AG04450 (cell line): ENCODE results near the gene PRR14. TPM values are rescaled to one million over a fixed set of nuclear protein-coding genes. Genes with fewer than 3 reads are reported as not detected.

Experiments
- CTCF ChIA-PET: fragments of 300-600, 350-600 bp; formaldehyde crosslinking; extraction: SDS; loops from one replicate; lab custom pipeline; 2022; ENCODE audit warnings: antibody characterized with exemption, inconsistent platforms; lab: Charles Lee
- POLR2A ChIA-PET: fragments of 350-600 bp; formaldehyde crosslinking; extraction: SDS; loops from one replicate; lab custom pipeline; 2021; ENCODE audit warnings: antibody characterized with exemption, inconsistent platforms; lab: Yijun Ruan, JAX
- DNase-seq: peaks from one replicate; pipeline ENCODE4 v3.0.0-alpha.2; 2011; ENCODE audit warnings: low read depth, low spot score
- H3K27ac ChIP-seq: one replicate; pipeline ENCODE4 v1.5.1; 2012; ENCODE audit warnings: low read depth, low read length, control low read depth
- H3K27me3 ChIP-seq: one replicate; pipeline ENCODE4 v1.6.0; 2012; ENCODE audit warnings: low read length; ENCODE audit not compliant: control insufficient read depth, insufficient read depth
- H3K4me3 ChIP-seq: 2 replicates; pipeline ENCODE4 v1.5.1; 2011; ENCODE audit warnings: mild to moderate bottlenecking, low read depth, low read length, control low read depth
- H3K9me3 ChIP-seq: 2 replicates; pipeline ENCODE4 v1.5.1; 2012; ENCODE audit warnings: low read length; ENCODE audit not compliant: control insufficient read depth, insufficient read depth
- polyA plus RNA-seq: library from polyadenylated mRNA; depleted of rRNA; stranded (reverse); fragments of >200 nt; gene quantifications from 2 replicates; pipeline ENCODE4 v1.2.3, GENCODE V29; 2011
- TF ChIP-seq, protein P1 (sequence below): IDR thresholded peaks from 2 replicates; pipeline ENCODE4 v1.5.1; 2011; ENCODE audit warnings: low read depth, low read length, control low read depth, inconsistent platforms

The PRR14 gene
- polyA plus RNA-seq, 1 experiment: 4.9 TPM

DNA sequence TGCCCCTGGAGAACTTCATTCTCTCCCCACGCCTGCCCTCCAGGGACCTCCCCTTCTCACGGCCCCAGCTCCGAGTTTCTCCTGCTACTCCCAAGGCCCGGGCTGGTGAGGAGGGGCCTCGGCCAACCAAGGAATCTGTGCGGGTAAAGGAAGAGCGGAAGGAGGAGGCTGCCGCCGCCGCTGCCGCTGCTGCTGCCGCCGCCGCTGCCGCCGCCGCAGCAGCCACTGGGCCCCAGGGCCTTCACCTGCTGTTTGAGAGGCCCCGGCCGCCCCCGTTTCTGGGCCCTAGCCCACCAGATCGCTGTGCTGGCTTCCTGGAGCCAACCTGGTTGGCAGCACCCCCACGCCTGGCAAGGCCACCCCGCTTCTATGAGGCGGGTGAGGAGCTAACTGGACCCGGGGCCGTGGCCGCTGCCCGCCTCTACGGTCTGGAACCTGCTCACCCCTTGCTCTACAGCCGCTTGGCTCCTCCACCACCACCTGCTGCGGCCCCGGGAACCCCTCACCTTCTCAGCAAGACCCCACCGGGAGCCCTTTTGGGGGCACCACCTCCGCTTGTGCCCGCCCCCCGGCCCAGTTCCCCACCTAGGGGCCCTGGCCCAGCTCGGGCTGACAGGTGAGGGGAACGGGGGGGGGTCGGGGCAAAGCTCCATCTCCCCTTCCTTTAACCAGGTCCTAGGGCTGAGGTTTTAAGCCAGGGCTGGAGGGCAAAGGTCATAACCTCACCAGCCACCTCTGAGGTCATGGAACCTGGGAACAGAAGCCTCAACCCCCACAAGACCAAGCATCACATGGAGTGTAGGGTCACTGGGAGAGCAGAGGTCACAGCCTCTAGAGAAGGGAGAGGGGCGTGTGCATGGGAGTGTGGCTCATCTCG lies 18.5 kb downstream of the PRR14 start:
- POLR2A ChIA-PET: interaction anchor here (0.5 to 1.1 kb wide), 3 partner anchors 11 to 25 kb away, joined by 3 to 5 read pairs (median 5); partner anchors contain the start of gene FBRS
- no peaks in the 10 kb centered on the region for H3K9me3 ChIP-seq
- TF ChIP-seq, protein P1, sequence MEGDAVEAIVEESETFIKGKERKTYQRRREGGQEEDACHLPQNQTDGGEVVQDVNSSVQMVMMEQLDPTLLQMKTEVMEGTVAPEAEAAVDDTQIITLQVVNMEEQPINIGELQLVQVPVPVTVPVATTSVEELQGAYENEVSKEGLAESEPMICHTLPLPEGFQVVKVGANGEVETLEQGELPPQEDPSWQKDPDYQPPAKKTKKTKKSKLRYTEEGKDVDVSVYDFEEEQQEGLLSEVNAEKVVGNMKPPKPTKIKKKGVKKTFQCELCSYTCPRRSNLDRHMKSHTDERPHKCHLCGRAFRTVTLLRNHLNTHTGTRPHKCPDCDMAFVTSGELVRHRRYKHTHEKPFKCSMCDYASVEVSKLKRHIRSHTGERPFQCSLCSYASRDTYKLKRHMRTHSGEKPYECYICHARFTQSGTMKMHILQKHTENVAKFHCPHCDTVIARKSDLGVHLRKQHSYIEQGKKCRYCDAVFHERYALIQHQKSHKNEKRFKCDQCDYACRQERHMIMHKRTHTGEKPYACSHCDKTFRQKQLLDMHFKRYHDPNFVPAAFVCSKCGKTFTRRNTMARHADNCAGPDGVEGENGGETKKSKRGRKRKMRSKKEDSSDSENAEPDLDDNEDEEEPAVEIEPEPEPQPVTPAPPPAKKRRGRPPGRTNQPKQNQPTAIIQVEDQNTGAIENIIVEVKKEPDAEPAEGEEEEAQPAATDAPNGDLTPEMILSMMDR: no peak
- DNase-seq: no peak
- H3K4me3 ChIP-seq: no peak overlapping the region
- CTCF ChIA-PET: no interaction called here
- H3K27me3 ChIP-seq: no peaks in the 10 kb centered on the region
- H3K27ac ChIP-seq: no peak overlapping the region

DNA sequence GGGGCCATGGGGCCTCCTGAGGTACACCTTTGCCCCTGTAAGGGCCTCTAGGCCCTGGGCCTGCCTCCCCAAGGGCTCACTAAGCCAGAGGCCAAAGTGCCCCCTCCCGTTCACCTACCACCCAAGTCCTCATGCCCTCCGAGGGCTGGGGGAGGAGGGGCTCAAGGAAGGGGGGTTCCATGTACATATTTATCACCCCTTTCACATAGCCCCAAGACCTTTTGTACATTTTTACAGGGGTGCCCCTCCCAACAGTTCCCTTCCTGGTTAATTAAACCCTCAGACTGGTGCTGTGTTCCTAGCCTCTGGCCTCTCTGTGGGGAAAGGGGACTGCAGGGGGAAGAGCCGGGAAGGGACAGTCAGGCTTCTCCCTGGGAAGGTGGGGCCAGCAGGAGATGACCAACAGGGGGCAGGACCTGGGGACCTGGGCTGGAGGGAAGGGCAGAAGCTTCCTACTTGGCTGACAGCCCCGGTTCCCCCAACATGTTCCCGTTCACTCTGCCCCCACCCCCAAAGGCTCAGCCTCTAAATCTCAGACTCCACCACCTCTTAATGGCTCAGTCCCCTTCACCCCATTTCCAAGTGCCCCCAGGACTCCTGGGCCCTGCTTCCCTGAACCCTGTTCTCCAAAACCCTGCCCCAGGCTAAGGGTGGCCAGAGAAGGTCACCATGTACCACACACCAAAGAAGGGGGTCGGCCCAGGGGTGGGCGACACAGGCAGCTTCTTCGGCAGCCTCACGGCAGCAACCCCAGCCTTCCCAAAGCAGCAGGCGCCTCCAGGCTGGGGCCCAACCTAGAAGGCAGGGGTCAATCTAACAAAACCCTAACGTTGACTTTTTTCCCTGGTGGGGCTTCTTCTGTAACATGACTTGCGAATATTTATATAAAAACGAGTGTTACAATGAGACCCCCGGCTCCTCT lies 19.4 kb downstream of the PRR14 start:
- no peak for DNase-seq
- H3K9me3 ChIP-seq: no peaks in the 10 kb centered on the region
- no peak overlapping the region for H3K4me3 ChIP-seq
- TF ChIP-seq, protein P1: no peak
- CTCF ChIA-PET: no interaction called here
- no peaks in the 10 kb centered on the region for H3K27me3 ChIP-seq
- POLR2A ChIA-PET: interaction anchor here (0.6 kb wide), 1 partner anchor 24 kb away, joined by 5 read pairs; no protein-coding TSS in a partner anchor
- no peak overlapping the region for H3K27ac ChIP-seq

DNA sequence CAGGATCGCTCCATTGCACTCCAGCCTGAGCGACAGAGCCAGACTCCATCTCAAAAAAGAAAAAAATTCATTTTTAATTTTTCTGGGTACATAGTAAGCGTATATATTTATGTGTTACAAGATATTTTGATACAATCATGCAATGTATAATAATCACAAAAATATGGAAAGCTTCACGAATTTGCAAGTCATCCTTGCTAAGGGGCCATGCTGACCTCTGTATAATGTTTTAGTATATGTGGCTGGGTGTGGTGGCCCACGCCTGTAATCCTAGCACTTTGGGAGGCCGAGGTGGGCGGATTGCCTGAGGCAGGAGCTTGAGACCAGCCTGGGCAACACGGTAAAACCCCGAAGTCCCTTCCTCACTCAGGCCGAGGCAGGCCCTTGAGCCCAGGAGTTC lies 24.4 kb downstream of the PRR14 start:
- ChIA-PET POLR2A (interaction anchor here (0.7 kb wide), 1 partner anchor 14 kb away, joined by 4 read pairs; no protein-coding TSS in a partner anchor), CTCF (no interaction called here)
- Histone ChIP-seq H3K4me3 (no peak overlapping the region), H3K27me3 (no peaks in the 10 kb centered on the region), H3K27ac (no peak overlapping the region), H3K9me3 (no peaks in the 10 kb centered on the region)
- TF ChIP-seq, protein P1: no peak
- DNase-seq: no peak

DNA sequence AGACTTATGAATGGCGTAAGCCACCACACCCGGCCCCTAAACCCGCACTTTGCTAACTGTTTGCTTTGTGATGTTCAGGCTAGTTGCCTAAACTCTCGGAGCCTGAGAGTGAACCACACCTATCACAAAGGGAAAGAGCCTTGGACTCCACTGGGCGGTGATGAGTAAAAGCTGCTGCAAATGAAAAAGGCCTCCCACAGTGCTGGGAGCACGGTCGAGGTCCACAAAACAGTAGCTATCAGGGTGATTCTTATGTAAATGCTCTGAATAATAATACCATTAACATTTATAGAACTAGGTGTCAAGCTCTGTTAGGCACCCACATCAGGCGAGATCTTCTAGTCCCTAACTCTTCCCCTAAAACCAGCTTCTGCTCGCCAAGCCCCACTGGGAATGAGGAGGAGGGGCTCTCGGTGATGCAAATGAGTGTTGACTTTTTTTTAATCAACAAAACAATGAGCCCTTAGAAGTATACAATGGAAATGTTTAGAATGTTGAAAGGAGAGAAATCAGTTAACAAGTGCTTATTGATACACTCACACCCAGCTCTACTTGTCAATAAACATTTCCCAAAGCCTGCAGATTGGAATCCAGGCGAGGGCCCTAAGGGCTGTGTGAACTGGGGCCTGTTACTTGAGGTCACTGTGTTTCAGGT lies 27.3 kb downstream of the PRR14 start:
- ChIA-PET CTCF (interaction anchor here (1.4 kb wide), 1 partner anchor 16 kb away, joined by 3 read pairs; no protein-coding TSS in a partner anchor), POLR2A (no interaction called here)
- H3K4me3 ChIP-seq: no peak overlapping the region
- DNase-seq: no peak
- TF ChIP-seq, protein P1: no peak
- no peak overlapping the region for H3K27ac ChIP-seq
- H3K27me3 ChIP-seq: no peaks in the 10 kb centered on the region
- H3K9me3 ChIP-seq: no peaks in the 10 kb centered on the region
